ENCODE measurements around the gene CHAC2.

DNA sequence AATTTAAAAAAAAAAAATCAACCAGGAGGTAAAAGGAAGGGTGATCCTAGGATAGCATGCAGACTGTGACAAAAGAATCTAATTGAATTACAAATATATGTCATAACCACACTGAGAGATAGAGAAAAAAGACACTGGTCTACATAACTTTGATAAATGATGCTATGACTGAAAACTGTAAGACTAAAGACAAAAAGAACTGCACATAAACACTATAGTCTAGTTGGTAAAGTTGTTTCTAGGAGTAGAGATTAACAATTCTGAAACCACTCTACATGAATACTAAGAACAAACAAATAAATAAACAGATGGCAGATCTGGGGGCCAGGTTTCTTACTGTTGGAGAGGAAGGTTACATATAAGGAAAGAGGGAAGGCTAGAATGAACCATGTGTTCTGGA, 14.6 kb upstream of the CHAC2 start:
- TF ChIP-seq, protein P1, sequence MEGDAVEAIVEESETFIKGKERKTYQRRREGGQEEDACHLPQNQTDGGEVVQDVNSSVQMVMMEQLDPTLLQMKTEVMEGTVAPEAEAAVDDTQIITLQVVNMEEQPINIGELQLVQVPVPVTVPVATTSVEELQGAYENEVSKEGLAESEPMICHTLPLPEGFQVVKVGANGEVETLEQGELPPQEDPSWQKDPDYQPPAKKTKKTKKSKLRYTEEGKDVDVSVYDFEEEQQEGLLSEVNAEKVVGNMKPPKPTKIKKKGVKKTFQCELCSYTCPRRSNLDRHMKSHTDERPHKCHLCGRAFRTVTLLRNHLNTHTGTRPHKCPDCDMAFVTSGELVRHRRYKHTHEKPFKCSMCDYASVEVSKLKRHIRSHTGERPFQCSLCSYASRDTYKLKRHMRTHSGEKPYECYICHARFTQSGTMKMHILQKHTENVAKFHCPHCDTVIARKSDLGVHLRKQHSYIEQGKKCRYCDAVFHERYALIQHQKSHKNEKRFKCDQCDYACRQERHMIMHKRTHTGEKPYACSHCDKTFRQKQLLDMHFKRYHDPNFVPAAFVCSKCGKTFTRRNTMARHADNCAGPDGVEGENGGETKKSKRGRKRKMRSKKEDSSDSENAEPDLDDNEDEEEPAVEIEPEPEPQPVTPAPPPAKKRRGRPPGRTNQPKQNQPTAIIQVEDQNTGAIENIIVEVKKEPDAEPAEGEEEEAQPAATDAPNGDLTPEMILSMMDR (IDR thresholded peaks at IDR 0.05; ENCODE audit: low read depth, low read length) = no peak
- TF ChIP-seq EZH2phosphoT487 (IDR thresholded peaks at IDR 0.05; ENCODE audit: low read depth) = no peak

Data from OCI-LY3 (cell line).